HepG2 (cell line): ENCODE measurements around the gene FUCA1. TPM values are rescaled to one million over a fixed set of nuclear protein-coding genes. Genes with fewer than 3 reads are reported as not detected.

ENCODE experiments used
- ARHGAP35 ChIP-seq: sonication (generic); formaldehyde crosslinking; IDR thresholded peaks from 2 replicates; pipeline ENCODE4 v1.9.0; 2022; ENCODE audit warnings: mild to moderate bottlenecking, inconsistent platforms, moderate library complexity, missing genetic modification reagents, borderline replicate concordance
- ATRX ChIP-seq: sonication (generic); formaldehyde crosslinking; IDR thresholded peaks from 2 replicates; pipeline ENCODE4 v1.4.0; 2020; ENCODE audit warnings: missing genetic modification reagents, borderline replicate concordance
- EED ChIP-seq: sonication (generic); formaldehyde crosslinking; IDR thresholded peaks from 2 replicates; pipeline ENCODE4 v1.5.0; 2020; ENCODE audit warnings: mild to moderate bottlenecking, missing genetic modification reagents
- GABPA ChIP-seq, 2 experiments: IDR thresholded peaks; 2 replicates each; pipeline ENCODE4 v1.6.1; 2011 to 2016; ENCODE audit warnings: low read depth in 2 of 2, low read length in 1 of 2, missing biosample characterization in 1 of 2, missing genetic modification characterization in 1 of 2
- HOMEZ ChIP-seq: IDR thresholded peaks from 2 replicates; pipeline ENCODE4 v1.6.1; 2016; ENCODE audit warnings: low read depth
- KDM5B ChIP-seq: sonication (generic); formaldehyde crosslinking; IDR thresholded peaks from 2 replicates; pipeline ENCODE4 v1.4.0; 2020; ENCODE audit warnings: missing genetic modification reagents, mild to moderate bottlenecking, borderline replicate concordance
- MTA1 ChIP-seq: sonication (generic); formaldehyde crosslinking; IDR thresholded peaks from 2 replicates; pipeline ENCODE4 v1.4.0; 2020; ENCODE audit warnings: missing genetic modification reagents, mild to moderate bottlenecking, borderline replicate concordance
- NFAT5 ChIP-seq: sonication (generic); formaldehyde crosslinking; IDR thresholded peaks from 2 replicates; pipeline ENCODE4 v1.4.0; 2020; ENCODE audit warnings: missing genetic modification reagents
- RARA ChIP-seq: IDR thresholded peaks from 2 replicates; pipeline ENCODE4 v1.6.1; 2016; ENCODE audit warnings: missing genetic modification reagents, missing compliant biosample characterization
- RELA ChIP-seq: sonication (generic); formaldehyde crosslinking; IDR thresholded peaks from 2 replicates; pipeline ENCODE4 v1.4.0; 2020; ENCODE audit warnings: missing genetic modification reagents
- RXRB ChIP-seq: IDR thresholded peaks from 2 replicates; pipeline ENCODE4 v1.6.1; 2016; ENCODE audit warnings: borderline replicate concordance, missing genetic modification reagents, missing compliant biosample characterization
- SALL2 ChIP-seq: sonication (generic); formaldehyde crosslinking; IDR thresholded peaks from 2 replicates; pipeline ENCODE4 v1.8.1; 2023; ENCODE audit warnings: mild to moderate bottlenecking, missing genetic modification reagents, inconsistent platforms
- SP4 ChIP-seq: sonication (generic); formaldehyde crosslinking; IDR thresholded peaks from 2 replicates; pipeline ENCODE4 v1.8.1; 2023; ENCODE audit warnings: mild to moderate bottlenecking, missing genetic modification reagents
- TSC22D2 ChIP-seq: sonication (generic); formaldehyde crosslinking; IDR thresholded peaks from 2 replicates; pipeline ENCODE4 v1.5.1; 2020; ENCODE audit warnings: missing genetic modification reagents, mild to moderate bottlenecking, borderline replicate concordance
- ZNF329 ChIP-seq: sonication (generic); formaldehyde crosslinking; IDR thresholded peaks from 2 replicates; pipeline ENCODE4 v1.9.0; 2021; ENCODE audit warnings: low read depth, mild to moderate bottlenecking, missing genetic modification reagents
- ZNF543 ChIP-seq: sonication (generic); formaldehyde crosslinking; IDR thresholded peaks from 2 replicates; pipeline ENCODE4 v1.4.0; 2020; ENCODE audit warnings: mild to moderate bottlenecking, missing genetic modification reagents
- ZNF589 ChIP-seq: sonication (generic); formaldehyde crosslinking; conservative IDR thresholded peaks from 2 replicates; pipeline ENCODE4 v1.8.0; 2022; ENCODE audit warnings: mild to moderate bottlenecking, moderate library complexity, missing genetic modification reagents
- ZNF746 ChIP-seq: sonication (generic); formaldehyde crosslinking; IDR thresholded peaks from 2 replicates; pipeline ENCODE4 v1.8.0; 2022; ENCODE audit warnings: mild to moderate bottlenecking, missing genetic modification reagents
- ZNF883 ChIP-seq: sonication (generic); formaldehyde crosslinking; IDR thresholded peaks from 2 replicates; pipeline ENCODE4 v1.5.1; 2020; ENCODE audit warnings: mild to moderate bottlenecking, missing genetic modification reagents; ENCODE audit errors: not compliant biosample characterization
- ZNF891 ChIP-seq: sonication (generic); formaldehyde crosslinking; IDR thresholded peaks from 2 replicates; pipeline ENCODE4 v1.5.0; 2020; ENCODE audit warnings: mild to moderate bottlenecking, missing genetic modification reagents
- ZSCAN20 ChIP-seq: sonication (generic); formaldehyde crosslinking; IDR thresholded peaks from 2 replicates; pipeline ENCODE4 v1.4.0; 2020; ENCODE audit warnings: missing genetic modification reagents, mild to moderate bottlenecking, borderline replicate concordance
- polyA plus RNA-seq, 8 experiments: library from polyadenylated mRNA; depleted of rRNA in 3 of 8; stranded (reverse) in 7 of 8; unstranded in 1 of 8; fragments of >200 nt; fragmentation: Illumina TruSeq in 4 of 8; extraction: Trizol in 4 of 8; gene quantifications; 2 replicates each; pipeline versions ENCODE4 v1.2.1 to v1.2.3, GENCODE V29; 2011 to 2016; ENCODE audit warnings: low read depth in 4 of 8, missing spikeins in 1 of 8, mixed read lengths in 1 of 8; ENCODE audit not compliant: insufficient read depth in 1 of 8
- total RNA-seq, 5 experiments: library from RNA; depleted of rRNA; stranded (reverse); fragments of >200 nt; fragmentation: Illumina TruSeq; extraction: Trizol; gene quantifications; 2 replicates each; pipeline ENCODE4 v1.2.3, GENCODE V29; 2016; ENCODE audit warnings: low read depth in 1 of 5

FUCA1 gene
- total and polyA plus RNA-seq, 2 of the 13 experiments (the other 11 are each of a cell fraction or from before 2014, with no cell fraction given), result 32.7 to 33.6 TPM

- peak; percentile 56; the same call in 1 of the 2 replicates for TF ChIP-seq ZNF543
- TF ChIP-seq ZNF891 (CRISPR knock-in tag), result peak; percentile 36; the same call in 1 of the 2 replicates
- TF ChIP-seq RELA (CRISPR knock-in tag), result no peak
- no peak for TF ChIP-seq ATRX (CRISPR knock-in tag)
- peak; percentile 29; the same call in 1 of the 2 replicates for TF ChIP-seq EED (CRISPR knock-in tag)
- TF ChIP-seq ZNF746 (CRISPR knock-in tag), result peak; percentile 68; the same call in 1 of the 2 replicates
- TF ChIP-seq SALL2 (CRISPR knock-in tag), result 0 out of 2 replicates have a peak, but pooled peaks have one; percentile 66
- TF ChIP-seq ZNF589 (CRISPR knock-in tag), result peak; percentile 18
- peak; percentile 40 for TF ChIP-seq ZNF883 (CRISPR knock-in tag)
- TF ChIP-seq RXRB (CRISPR knock-in tag), result no peak
- TF ChIP-seq NFAT5, result no peak
- peak; percentile 14; the same call in 1 of the 2 replicates for TF ChIP-seq MTA1 (CRISPR knock-in tag)
- 0 out of 2 replicates have a peak, but pooled peaks have one; percentile 28 for TF ChIP-seq HOMEZ (CRISPR knock-in tag)
- TF ChIP-seq RARA (CRISPR knock-in tag), result peak; percentile 37; the same call in 1 of the 2 replicates
- no peak for TF ChIP-seq ZSCAN20 (CRISPR knock-in tag)
- TF ChIP-seq KDM5B, result peak; percentile 77; the same call in 1 of the 2 replicates
- peak; percentile 94 for TF ChIP-seq SP4 (CRISPR knock-in tag)
- TF ChIP-seq GABPA (IDR thresholded peaks at IDR 0.05; ENCODE audit: low read depth, low read length), result no peak
- peak; percentile 83 for TF ChIP-seq GABPA (CRISPR knock-in tag; IDR thresholded peaks at IDR 0.05; ENCODE audit: low read depth)
- TF ChIP-seq ARHGAP35 (CRISPR knock-in tag), result 0 out of 2 replicates have a peak, but pooled peaks have one; percentile 31
- TF ChIP-seq TSC22D2 (CRISPR knock-in tag), result no peak
- peak; percentile 70; the same call in 1 of the 2 replicates for TF ChIP-seq ZNF329 (CRISPR knock-in tag)
These were observed 67.4 kb downstream of the FUCA1 start, which contains the start of gene GALE (continued) for GRCh38 chr1:23800400-23801337.
